ENCODE results near the gene LIFR. TPM values are rescaled to one million over a fixed set of nuclear protein-coding genes. Genes with fewer than 3 reads are reported as not detected.

The LIFR gene
- total RNA-seq, 1 donor from 2014 or later, result 7.5 TPM

DNA sequence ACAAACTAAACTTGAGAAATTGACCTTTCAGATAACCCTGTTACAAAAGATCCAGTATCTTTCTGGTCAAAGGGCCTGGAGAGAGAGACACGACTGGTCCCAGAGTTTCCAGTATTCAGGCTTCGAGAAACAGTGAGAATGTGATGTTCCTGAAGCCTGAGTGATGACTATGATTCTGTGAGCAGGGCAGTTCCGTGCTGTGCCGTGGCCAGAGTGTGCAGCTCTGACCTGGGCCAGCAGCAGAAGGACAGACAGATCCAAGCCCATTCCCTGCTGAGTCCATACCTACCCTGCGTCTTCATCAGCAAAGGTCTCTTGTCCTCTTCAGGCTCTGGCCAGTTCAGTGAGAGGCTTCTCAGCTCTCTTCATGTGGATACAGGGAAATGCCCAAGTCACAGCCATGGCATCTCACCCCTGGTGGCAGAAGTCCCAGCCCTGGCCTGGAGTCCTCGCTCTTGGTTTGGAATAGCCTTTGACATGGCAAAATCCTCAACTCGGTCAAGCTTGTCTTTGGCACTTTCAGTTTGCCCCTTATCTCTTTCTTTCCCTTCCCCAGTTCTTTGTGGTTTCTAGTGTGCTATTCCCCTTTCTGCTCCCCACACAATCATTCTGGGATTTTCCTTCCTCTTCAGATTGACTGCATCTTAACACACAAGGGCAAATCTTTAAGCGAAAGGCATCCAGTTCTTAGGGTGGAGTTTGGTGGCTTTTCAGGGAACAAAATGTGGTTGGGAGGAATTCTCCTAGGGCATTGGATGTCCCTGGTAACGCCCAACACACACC, 107.7 kb downstream of the LIFR start:
- peaks cover 6% of the 10 kb centered on the region for H3K27me3 Mint-ChIP-seq (ENCODE audit: low read depth)
- H3K36me3 Mint-ChIP-seq (ENCODE audit: low read depth), result no peaks in the 10 kb centered on the region
- H3K27ac Mint-ChIP-seq (ENCODE audit: unreplicated experiment), result no peak overlapping the region
- no peak for DNase-seq (ENCODE audit: low spot score)
- TF ChIP-seq, protein P1, sequence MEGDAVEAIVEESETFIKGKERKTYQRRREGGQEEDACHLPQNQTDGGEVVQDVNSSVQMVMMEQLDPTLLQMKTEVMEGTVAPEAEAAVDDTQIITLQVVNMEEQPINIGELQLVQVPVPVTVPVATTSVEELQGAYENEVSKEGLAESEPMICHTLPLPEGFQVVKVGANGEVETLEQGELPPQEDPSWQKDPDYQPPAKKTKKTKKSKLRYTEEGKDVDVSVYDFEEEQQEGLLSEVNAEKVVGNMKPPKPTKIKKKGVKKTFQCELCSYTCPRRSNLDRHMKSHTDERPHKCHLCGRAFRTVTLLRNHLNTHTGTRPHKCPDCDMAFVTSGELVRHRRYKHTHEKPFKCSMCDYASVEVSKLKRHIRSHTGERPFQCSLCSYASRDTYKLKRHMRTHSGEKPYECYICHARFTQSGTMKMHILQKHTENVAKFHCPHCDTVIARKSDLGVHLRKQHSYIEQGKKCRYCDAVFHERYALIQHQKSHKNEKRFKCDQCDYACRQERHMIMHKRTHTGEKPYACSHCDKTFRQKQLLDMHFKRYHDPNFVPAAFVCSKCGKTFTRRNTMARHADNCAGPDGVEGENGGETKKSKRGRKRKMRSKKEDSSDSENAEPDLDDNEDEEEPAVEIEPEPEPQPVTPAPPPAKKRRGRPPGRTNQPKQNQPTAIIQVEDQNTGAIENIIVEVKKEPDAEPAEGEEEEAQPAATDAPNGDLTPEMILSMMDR (IDR thresholded peaks at IDR 0.05), result no peak
- H3K9me3 Mint-ChIP-seq (ENCODE audit: low read depth), result no peaks in the 10 kb centered on the region
- no peak overlapping the region for H3K4me3 Mint-ChIP-seq (ENCODE audit: unreplicated experiment)
- H3K4me1 Mint-ChIP-seq (ENCODE audit: low read depth), result peaks cover 4% of the 10 kb centered on the region

DNA sequence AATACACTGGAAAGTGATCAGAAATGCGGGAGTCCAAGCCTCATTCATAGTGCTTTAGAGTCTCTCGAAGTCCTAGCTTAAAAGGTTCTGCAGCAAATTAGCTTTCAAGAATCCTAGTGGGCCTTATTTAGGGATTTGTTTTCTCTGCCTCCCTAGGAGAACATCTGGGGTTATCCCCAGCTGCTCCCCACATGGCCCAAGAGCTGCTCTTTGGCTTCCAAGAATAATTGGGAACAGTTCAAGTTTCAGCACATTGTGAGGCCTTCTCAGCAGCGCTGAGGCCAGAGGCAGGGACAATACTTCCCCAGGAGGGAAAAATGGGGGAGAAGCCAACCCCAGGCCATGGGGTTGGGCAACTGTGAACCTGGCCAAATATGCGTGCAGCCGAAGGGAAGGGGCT, 108.7 kb downstream of the LIFR start:
- Mint-ChIP-seq H3K36me3 (ENCODE audit: low read depth) (no peaks in the 10 kb centered on the region), H3K9me3 (ENCODE audit: low read depth) (no peaks in the 10 kb centered on the region)

DNA sequence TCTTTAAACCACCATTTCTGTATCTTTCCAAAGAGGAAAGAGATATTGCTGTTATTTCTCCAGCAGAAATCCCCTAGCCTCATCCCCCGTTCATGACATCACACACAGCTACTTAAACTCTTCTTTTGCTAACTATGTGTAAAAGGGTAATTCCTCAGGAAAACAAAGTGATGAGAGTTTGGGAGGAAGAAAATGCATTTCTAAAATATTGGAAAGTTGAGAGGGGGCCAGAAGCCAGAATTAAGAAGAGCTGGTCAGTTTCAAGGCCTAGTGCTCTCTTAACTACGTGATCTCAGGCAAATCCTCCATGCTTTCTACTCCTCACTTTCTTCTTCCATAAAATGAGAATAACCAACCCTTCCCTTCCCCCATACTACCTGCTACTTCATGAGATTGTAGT, 109.4 kb downstream of the LIFR start:
- H3K27ac Mint-ChIP-seq (ENCODE audit: unreplicated experiment), result no peak overlapping the region
- H3K4me1 Mint-ChIP-seq (ENCODE audit: low read depth), result peaks cover 4% of the 10 kb centered on the region
- no peak overlapping the region for H3K4me3 Mint-ChIP-seq (ENCODE audit: unreplicated experiment)
- H3K36me3 Mint-ChIP-seq (ENCODE audit: low read depth), result no peaks in the 10 kb centered on the region
- TF ChIP-seq, protein P1 (IDR thresholded peaks at IDR 0.05), result no peak
- DNase-seq (ENCODE audit: low spot score), result no peak
- H3K9me3 Mint-ChIP-seq (ENCODE audit: low read depth), result no peaks in the 10 kb centered on the region
- peaks cover 4% of the 10 kb centered on the region for H3K27me3 Mint-ChIP-seq (ENCODE audit: low read depth)

More for the DNA sequence above, 108.7 kb downstream of the LIFR start:
- Mint-ChIP-seq H3K4me1 (ENCODE audit: low read depth) (peaks cover 4% of the 10 kb centered on the region), H3K27ac (ENCODE audit: unreplicated experiment) (no peak overlapping the region), H3K4me3 (ENCODE audit: unreplicated experiment) (no peak overlapping the region), H3K27me3 (ENCODE audit: low read depth) (peaks cover 4% of the 10 kb centered on the region)
- TF ChIP-seq, protein P1 (IDR thresholded peaks at IDR 0.05), result no peak
- DNase-seq (ENCODE audit: low spot score), result no peak

DNA sequence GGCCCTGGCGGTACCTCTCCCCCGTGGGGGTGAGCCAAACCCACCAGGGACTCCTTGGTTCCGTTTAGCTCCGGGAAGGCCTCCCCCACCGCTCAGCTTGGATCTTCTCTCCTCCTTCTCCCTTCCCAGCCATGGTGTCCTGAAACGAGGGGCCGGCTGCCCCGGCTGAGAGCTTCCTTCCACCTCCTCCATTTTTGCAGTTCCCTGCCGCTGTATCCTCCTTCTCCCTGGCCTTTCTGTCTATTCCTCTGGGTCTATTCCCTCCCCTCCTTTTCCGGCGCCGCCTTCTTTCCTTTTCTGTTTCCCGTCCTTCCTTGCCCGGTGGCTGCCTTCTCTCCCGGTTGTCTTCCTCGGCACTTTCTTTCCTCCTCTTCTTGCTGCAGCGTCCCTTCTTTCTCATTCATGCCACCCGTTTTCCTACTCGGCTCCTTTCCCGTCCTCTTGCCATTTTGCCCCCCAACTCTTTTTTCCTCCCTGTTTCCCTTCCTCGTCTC, 110.4 kb downstream of the LIFR start:
- no peak overlapping the region for H3K27ac Mint-ChIP-seq (ENCODE audit: unreplicated experiment)
- no peaks in the 10 kb centered on the region for H3K9me3 Mint-ChIP-seq (ENCODE audit: low read depth)
- H3K27me3 Mint-ChIP-seq (ENCODE audit: low read depth), result peaks cover 7% of the 10 kb centered on the region
- H3K4me1 Mint-ChIP-seq (ENCODE audit: low read depth), result peaks cover 4% of the 10 kb centered on the region
- no peak overlapping the region for H3K4me3 Mint-ChIP-seq (ENCODE audit: unreplicated experiment)
- H3K36me3 Mint-ChIP-seq (ENCODE audit: low read depth), result no peaks in the 10 kb centered on the region
- TF ChIP-seq, protein P1 (IDR thresholded peaks at IDR 0.05), result no peak
- DNase-seq (ENCODE audit: low spot score), result no peak

DNA sequence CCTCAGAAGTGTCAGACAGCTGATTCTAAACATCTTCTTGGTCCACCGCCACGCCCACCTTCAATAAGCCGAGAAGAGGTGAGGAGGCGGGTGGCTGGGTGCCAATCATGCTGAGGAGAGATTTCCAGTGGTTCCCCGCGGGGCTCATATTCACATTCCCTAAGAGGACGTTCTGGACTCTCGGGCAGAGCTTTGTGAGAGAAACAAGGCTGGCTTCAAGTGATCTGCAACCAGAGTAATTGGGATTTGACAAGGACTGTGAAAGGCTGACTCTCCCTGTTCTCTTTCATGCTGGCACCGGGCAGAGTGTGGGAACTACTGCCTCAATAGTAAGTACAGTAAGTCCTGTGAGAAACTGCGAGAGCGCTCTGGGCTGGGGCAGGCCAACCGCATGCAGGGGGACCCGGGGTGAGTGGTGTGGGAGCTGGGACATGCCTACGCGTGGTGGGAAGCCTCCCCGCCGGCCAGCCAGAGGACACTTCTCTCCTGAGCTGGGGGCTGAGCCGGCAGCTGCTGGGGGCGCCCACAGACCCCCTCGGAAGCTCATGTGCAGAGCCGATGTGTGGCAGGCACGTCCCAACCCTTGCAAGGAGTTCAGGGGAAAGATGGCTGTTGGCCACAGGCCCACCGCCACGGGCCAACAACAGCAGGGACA, 110.9 kb downstream of the LIFR start:
- Mint-ChIP-seq H3K36me3 (ENCODE audit: low read depth) (no peaks in the 10 kb centered on the region), H3K4me1 (ENCODE audit: low read depth) (peaks cover 4% of the 10 kb centered on the region), H3K27me3 (ENCODE audit: low read depth) (peaks cover 9% of the 10 kb centered on the region), H3K4me3 (ENCODE audit: unreplicated experiment) (no peak overlapping the region), H3K27ac (ENCODE audit: unreplicated experiment) (no peak overlapping the region), H3K9me3 (ENCODE audit: low read depth) (no peaks in the 10 kb centered on the region)
- no peak for DNase-seq (ENCODE audit: low spot score)
- TF ChIP-seq, protein P1 (IDR thresholded peaks at IDR 0.05), result no peak

Data from chondrocyte (in vitro differentiated cells).